Upper lobe of left lung (tissue), 6 donors: Measurements from ENCODE around the gene LAMA2. TPM values are rescaled to one million over a fixed set of nuclear protein-coding genes. Genes with fewer than 3 reads are reported as not detected.

Source experiments
- ATAC-seq, 2 donors: fragments of 200-7000 bp; cut with Tn5 transposase; one replicate each; pipeline ENCODE4 v1.9.1; 2022; ENCODE audit warnings: mild to moderate bottlenecking in 2 of 2, moderate library complexity in 2 of 2; ENCODE audit not compliant: low FRiP score in 2 of 2
- DNase-seq, 2 donors: peaks; one replicate each; pipeline ENCODE4 v3.0.0-alpha.2; 2019 to 2020
- H3K27ac ChIP-seq, 4 donors: fragments of 200-600 bp; sonication (generic); one replicate each; pipeline ENCODE4 v1.5.1; 2016 to 2019
- H3K27me3 ChIP-seq, 4 donors: fragments of 200-600 bp; sonication (generic); one replicate each; pipeline ENCODE4 v1.5.1; 2017 to 2019
- H3K36me3 ChIP-seq, 4 donors: fragments of 200-600 bp; sonication (generic); one replicate each; pipeline ENCODE4 v1.5.1; 2016 to 2019
- H3K4me1 ChIP-seq, 4 donors: fragments of 200-600 bp; sonication (generic); one replicate each; pipeline ENCODE4 v1.5.1; 2018 to 2019
- H3K4me3 ChIP-seq, 4 donors: fragments of 200-600 bp; sonication (generic); one replicate each; pipeline ENCODE4 v1.5.1; 2017 to 2019; ENCODE audit warnings: mild to moderate bottlenecking in 2 of 4, moderate library complexity in 1 of 4
- H3K9me3 ChIP-seq, 4 donors: fragments of 200-600 bp; sonication (generic); one replicate each; pipeline ENCODE4 v1.5.1; 2018 to 2019
- EP300 ChIP-seq, 4 donors: sonication (generic); formaldehyde crosslinking; IDR thresholded peaks; one replicate each; pipeline ENCODE4 v1.5.1; 2017; ENCODE audit warnings: antibody characterized with exemption in 4 of 4, control low read depth in 2 of 4
- POLR2A ChIP-seq, 4 donors: fragments of 450-650 bp; IDR thresholded peaks; one replicate each; pipeline ENCODE4 v1.5.1; 2016 to 2017; ENCODE audit warnings: antibody characterized with exemption in 4 of 4, mild to moderate bottlenecking in 2 of 4
- POLR2AphosphoS5 ChIP-seq, 2 donors: sonication (generic); formaldehyde crosslinking; IDR thresholded peaks; one replicate each; pipeline ENCODE4 v1.5.1; 2017; ENCODE audit warnings: antibody characterized with exemption in 2 of 2
- WGBS, 2 donors: methylation state at CpG; one replicate each; pipeline ENCODE4 v1.1.5; 2017 to 2018; 5-methylcytosine and 5-hydroxymethylcytosine counted together
- total RNA-seq, 6 donors: library from RNA; depleted of rRNA in 4 of 6; stranded (reverse); fragments of >200 nt in 4 of 6; gene quantifications; one replicate each; pipeline versions ENCODE4 v1.1.0 to v1.2.1, GENCODE V29; 2016 to 2021
- TF ChIP-seq, protein P1 (sequence below), 6 experiments: fragments of 450-650 bp in 4 of 6; fragments of 200-600 bp in 2 of 6; sonication (generic) in 2 of 6; IDR thresholded peaks; one replicate each; pipeline ENCODE4 v1.5.1; 2016 to 2019; ENCODE audit warnings: antibody characterized with exemption in 6 of 6
- donor health status: DM: no; HTN: no; CAD: no; lungs with moderate emphysema.
- donor health status: DM: no; HTN: yes; CAD: no; lungs with severe emphysema.

Gene LAMA2
- total RNA-seq, 6 donors from 2014 or later: 41.9 to 82.8 (median 62.4) TPM

DNA sequence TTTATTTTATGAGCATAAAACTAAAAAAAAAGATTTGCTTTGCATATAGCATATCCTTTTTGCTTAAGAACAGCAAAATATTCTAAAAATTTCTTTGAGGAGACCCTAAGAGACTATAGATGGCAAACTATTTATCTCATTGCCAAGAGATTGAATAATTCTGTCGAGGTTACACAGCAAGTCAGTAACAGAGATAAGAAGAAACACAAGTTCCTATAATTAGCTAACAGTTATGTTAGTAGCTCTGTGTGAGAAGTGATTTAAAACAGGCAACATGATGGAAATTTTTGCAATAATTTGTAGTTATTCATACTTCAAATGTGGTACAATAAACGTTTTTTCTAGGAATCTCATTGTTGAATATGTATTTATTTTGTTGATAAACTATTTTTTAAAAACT, 9.1 kb downstream of the LAMA2 start:
- no peak overlapping the region for H3K27ac ChIP-seq

DNA sequence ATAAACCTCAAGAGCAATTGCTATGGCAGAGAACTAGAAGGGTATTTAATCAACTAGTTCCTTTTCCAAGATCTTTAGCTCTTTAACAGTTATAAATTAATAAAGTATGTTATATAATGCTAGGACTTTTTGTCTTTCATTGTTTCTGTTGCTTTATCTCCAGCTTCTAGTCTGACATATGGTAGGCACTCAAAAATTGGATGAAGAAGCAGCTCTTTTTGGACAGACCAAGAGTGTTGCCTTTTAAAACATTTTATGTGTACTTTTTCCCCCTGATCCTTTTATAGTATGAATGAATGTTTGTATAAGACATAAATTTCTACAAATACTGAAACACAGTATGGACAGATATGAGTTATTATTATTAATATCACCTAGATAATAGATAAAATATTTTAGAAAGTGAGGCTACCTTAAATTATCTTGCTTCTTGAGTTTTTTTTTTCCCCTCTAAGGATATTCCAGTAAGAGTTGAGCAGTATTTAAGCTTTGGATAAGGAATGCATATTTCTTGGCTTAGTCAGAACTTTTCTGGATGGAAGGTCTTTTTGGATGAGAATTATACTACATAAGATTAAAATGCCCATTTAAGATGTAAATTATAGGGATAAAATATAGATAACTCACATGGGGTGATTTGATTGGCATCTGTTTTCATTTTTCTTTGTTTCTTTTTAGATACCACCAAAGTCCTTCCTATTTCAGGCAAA, 16.6 kb downstream of the LAMA2 start:
- Histone ChIP-seq H3K27me3 (no peaks in the 10 kb centered on the region), H3K4me1 (no peaks in the 10 kb centered on the region), H3K4me3 (no peak overlapping the region), H3K36me3 (no peaks in the 10 kb centered on the region), H3K27ac (no peak overlapping the region), H3K9me3 (no peaks in the 10 kb centered on the region)
- DNase-seq (no peak), ATAC-seq (no peak)
- TF ChIP-seq POLR2A (IDR thresholded peaks at IDR 0.05): no peak
- no peak for TF ChIP-seq POLR2AphosphoS5 (IDR thresholded peaks at IDR 0.05)
- TF ChIP-seq EP300 (IDR thresholded peaks at IDR 0.05): no peak
- TF ChIP-seq, protein P1, sequence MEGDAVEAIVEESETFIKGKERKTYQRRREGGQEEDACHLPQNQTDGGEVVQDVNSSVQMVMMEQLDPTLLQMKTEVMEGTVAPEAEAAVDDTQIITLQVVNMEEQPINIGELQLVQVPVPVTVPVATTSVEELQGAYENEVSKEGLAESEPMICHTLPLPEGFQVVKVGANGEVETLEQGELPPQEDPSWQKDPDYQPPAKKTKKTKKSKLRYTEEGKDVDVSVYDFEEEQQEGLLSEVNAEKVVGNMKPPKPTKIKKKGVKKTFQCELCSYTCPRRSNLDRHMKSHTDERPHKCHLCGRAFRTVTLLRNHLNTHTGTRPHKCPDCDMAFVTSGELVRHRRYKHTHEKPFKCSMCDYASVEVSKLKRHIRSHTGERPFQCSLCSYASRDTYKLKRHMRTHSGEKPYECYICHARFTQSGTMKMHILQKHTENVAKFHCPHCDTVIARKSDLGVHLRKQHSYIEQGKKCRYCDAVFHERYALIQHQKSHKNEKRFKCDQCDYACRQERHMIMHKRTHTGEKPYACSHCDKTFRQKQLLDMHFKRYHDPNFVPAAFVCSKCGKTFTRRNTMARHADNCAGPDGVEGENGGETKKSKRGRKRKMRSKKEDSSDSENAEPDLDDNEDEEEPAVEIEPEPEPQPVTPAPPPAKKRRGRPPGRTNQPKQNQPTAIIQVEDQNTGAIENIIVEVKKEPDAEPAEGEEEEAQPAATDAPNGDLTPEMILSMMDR (IDR thresholded peaks at IDR 0.05): no peak

More for the DNA sequence above, 9.1 kb downstream of the LAMA2 start:
- 17 to 37% methylated on average over 2 of the region's 2 CpGs for WGBS, 2 donors
- TF ChIP-seq EP300 (IDR thresholded peaks at IDR 0.05): no peak
- no peak for TF ChIP-seq POLR2A (IDR thresholded peaks at IDR 0.05)
- no peak for TF ChIP-seq POLR2AphosphoS5 (IDR thresholded peaks at IDR 0.05)
- TF ChIP-seq, protein P1 (IDR thresholded peaks at IDR 0.05): no peak
- DNase-seq (no peak), ATAC-seq (no peak)
- Histone ChIP-seq H3K4me1 (no peaks in the 10 kb centered on the region), H3K27me3 (no peaks in the 10 kb centered on the region), H3K9me3 (no peaks in the 10 kb centered on the region), H3K4me3 (no peak overlapping the region), H3K36me3 (no peaks in the 10 kb centered on the region)

DNA sequence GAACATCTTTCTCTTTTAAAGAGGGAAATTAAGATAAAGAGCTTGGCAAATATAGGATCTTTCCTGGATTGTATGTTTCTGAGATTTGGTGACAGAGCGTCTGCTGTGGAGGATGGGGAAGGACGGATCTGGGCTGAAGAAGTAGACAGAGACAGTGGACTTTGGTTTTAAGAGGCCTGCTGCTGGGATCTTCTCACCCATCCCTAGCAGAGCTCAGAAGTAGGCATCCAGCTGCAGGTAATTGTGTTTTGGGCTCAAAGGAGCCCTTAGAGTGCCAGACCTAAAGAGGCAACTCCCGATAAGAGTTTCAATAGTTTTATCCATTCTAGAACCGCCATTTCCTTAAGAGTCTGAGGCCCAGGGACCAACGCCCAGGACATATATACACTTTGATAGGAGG, 20.8 kb downstream of the LAMA2 start:
- no peak overlapping the region for H3K4me3 ChIP-seq
- no peaks in the 10 kb centered on the region for H3K4me1 ChIP-seq
- TF ChIP-seq, protein P1 (IDR thresholded peaks at IDR 0.05): no peak
- TF ChIP-seq POLR2A (IDR thresholded peaks at IDR 0.05): no peak
- no peak for TF ChIP-seq POLR2AphosphoS5 (IDR thresholded peaks at IDR 0.05)
- no peak for TF ChIP-seq EP300 (IDR thresholded peaks at IDR 0.05)
- DNase-seq (no peak), ATAC-seq (no peak)
- 85 to 94% methylated on average over 5 of the region's 5 CpGs for WGBS, 2 donors
- H3K27me3 ChIP-seq: no peaks in the 10 kb centered on the region
- no peak overlapping the region for H3K27ac ChIP-seq
- no peaks in the 10 kb centered on the region for H3K9me3 ChIP-seq
- H3K36me3 ChIP-seq: no peaks in the 10 kb centered on the region

DNA sequence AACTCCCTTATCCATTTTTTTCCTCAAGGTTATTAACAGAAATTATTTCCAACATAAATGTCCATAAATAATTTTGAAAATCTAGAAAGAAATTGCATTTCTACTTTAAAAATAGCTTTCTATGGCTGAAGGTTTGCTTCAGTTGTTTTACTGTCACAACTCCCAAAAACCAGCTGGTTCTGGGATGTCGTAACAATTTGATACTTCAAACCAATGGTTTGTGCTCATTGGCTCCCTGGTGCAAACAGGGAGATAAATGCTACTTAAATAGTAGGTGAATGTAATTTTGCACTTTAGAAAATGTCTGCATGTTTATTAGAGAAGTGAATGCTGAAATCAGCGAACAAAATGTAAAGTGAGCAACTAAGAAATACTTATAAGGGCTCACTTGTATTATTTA, 31.1 kb downstream of the LAMA2 start:
- no peak overlapping the region for H3K4me3 ChIP-seq
- TF ChIP-seq, protein P1 (IDR thresholded peaks at IDR 0.05): no peak
- no peak for TF ChIP-seq POLR2AphosphoS5 (IDR thresholded peaks at IDR 0.05)
- no peak for TF ChIP-seq POLR2A (IDR thresholded peaks at IDR 0.05)
- TF ChIP-seq EP300 (IDR thresholded peaks at IDR 0.05): no peak
- no peak overlapping the region for H3K27ac ChIP-seq
- H3K4me1 ChIP-seq: no peaks in the 10 kb centered on the region
- no peaks in the 10 kb centered on the region for H3K27me3 ChIP-seq
- no peaks in the 10 kb centered on the region for H3K36me3 ChIP-seq
- WGBS, 2 donors: 82 to 83% methylated on average over 2 of the region's 2 CpGs
- ATAC-seq (no peak), DNase-seq (no peak)
- no peaks in the 10 kb centered on the region for H3K9me3 ChIP-seq

DNA sequence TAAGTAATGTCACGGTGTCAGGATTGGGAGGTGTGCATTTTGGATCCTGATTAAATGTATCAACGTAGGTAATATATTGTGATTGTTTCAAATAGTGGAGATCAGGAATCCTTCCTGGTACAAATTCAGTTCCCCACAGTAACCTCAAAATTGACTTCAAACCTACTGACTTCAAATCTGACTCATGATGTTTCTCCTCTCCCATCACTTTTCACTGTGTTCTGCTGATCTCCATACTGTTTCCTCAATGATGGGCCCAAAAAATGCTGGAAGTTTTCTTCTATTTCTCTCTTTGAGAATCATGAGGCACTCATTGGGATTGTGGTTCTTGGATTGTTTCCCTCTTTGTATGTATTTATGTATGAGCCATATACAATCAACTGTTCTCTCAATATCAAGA, 35.9 kb downstream of the LAMA2 start:
- H3K4me3 ChIP-seq: no peak overlapping the region
- ATAC-seq: no peak
- DNase-seq: no peak
- H3K4me1 ChIP-seq: no peaks in the 10 kb centered on the region
- H3K9me3 ChIP-seq: no peaks in the 10 kb centered on the region
- WGBS, 2 donors: 87 to 95% methylated on average over 2 of the region's 2 CpGs
- no peaks in the 10 kb centered on the region for H3K36me3 ChIP-seq
- no peaks in the 10 kb centered on the region for H3K27me3 ChIP-seq
- no peak overlapping the region for H3K27ac ChIP-seq
- no peak for TF ChIP-seq POLR2A (IDR thresholded peaks at IDR 0.05)
- TF ChIP-seq, protein P1 (IDR thresholded peaks at IDR 0.05): no peak
- TF ChIP-seq EP300 (IDR thresholded peaks at IDR 0.05): no peak
- no peak for TF ChIP-seq POLR2AphosphoS5 (IDR thresholded peaks at IDR 0.05)
